ENCODE data around the gene TSNAX.

TSNAX gene

GRCh38 chr1:231602673-231602984 is 74.2 kb downstream of the TSNAX start:
- no peak for DNase-seq (ENCODE audit: low read depth)

GRCh38 chr1:231603598-231604275 is 75.3 kb downstream of the TSNAX start:
- peak; percentile 78 for DNase-seq (ENCODE audit: low read depth)

- no peak for DNase-seq (ENCODE audit: low read depth)
Measured at GRCh38 chr1:231604276-231604621, 75.8 kb downstream of the TSNAX start.

GRCh38 chr1:231605149-231606100 is 77.0 kb downstream of the TSNAX start:
- no peak for DNase-seq (ENCODE audit: low read depth)

GRCh38 chr1:231606712-231607111 is 78.2 kb downstream of the TSNAX start:
- DNase-seq (ENCODE audit: low read depth), result peak; percentile 45

GRCh38 chr1:231610388-231610787 is 81.9 kb downstream of the TSNAX start:
- no peak for DNase-seq (ENCODE audit: low read depth)

- DNase-seq (ENCODE audit: low read depth), result no peak
Measured at GRCh38 chr1:231611111-231611510, 82.6 kb downstream of the TSNAX start.

- DNase-seq (ENCODE audit: low read depth), result no peak
Measured at GRCh38 chr1:231611851-231612250, 83.4 kb downstream of the TSNAX start.

- no peak for DNase-seq (ENCODE audit: low read depth)
Measured at GRCh38 chr1:231612393-231613089, 84.1 kb downstream of the TSNAX start.

GRCh38 chr1:231613419-231614349 is 85.2 kb downstream of the TSNAX start:
- DNase-seq (ENCODE audit: low read depth), result no peak
